Inflammatory macrophage (primary cell): Measurements from ENCODE around the gene HOXD9.

ENCODE experiments used
- DNase-seq, 2 donors: peaks; one replicate each; pipeline ENCODE4 v3.0.0-alpha.2; 2020 to 2022

The HOXD9 gene

GRCh38 chr2:176126929-176127773 lies 4.6 kb downstream of the HOXD9 start:
- peak; percentile 58 to 61 for DNase-seq

- DNase-seq: no peak
Measured at GRCh38 chr2:176127774-176128072, 5.2 kb downstream of the HOXD9 start.

- no peak for DNase-seq
Measured at GRCh38 chr2:176128172-176128981, 5.9 kb downstream of the HOXD9 start.

GRCh38 chr2:176128982-176129796 lies 6.7 kb downstream of the HOXD9 start, which contains the start of gene HOXD8:
Gene HOXD8 (plus strand): TSS chr2:176129705. CDS start chr2:176130367, 662 bp downstream.
- no peak for DNase-seq

- DNase-seq: no peak
Measured at GRCh38 chr2:176129813-176130146, 7.3 kb downstream of the HOXD9 start.

- DNase-seq: peak in 1 of 2 donors; percentile 12
Measured at GRCh38 chr2:176130147-176130956, 7.8 kb downstream of the HOXD9 start.

- DNase-seq: no peak
Measured at GRCh38 chr2:176130957-176131847, 8.7 kb downstream of the HOXD9 start.

GRCh38 chr2:176131848-176132158 lies 9.3 kb downstream of the HOXD9 start:
- no peak for DNase-seq

GRCh38 chr2:176132205-176133171 lies 10.0 kb downstream of the HOXD9 start:
- peak in 1 of 2 donors; percentile 22 for DNase-seq

GRCh38 chr2:176133389-176133788 lies 10.9 kb downstream of the HOXD9 start:
- DNase-seq: no peak

- no peak for DNase-seq
Measured at GRCh38 chr2:176134035-176134434, 11.5 kb downstream of the HOXD9 start.

- DNase-seq: no peak
Measured at GRCh38 chr2:176135035-176135440, 12.5 kb downstream of the HOXD9 start.

GRCh38 chr2:176136374-176137251 lies 14.1 kb downstream of the HOXD9 start:
- DNase-seq: no peak

- DNase-seq: no peak
Measured at GRCh38 chr2:176137252-176137580, 14.7 kb downstream of the HOXD9 start.

- no peak for DNase-seq
Measured at GRCh38 chr2:176137906-176138305, 15.4 kb downstream of the HOXD9 start.

GRCh38 chr2:176138526-176138922 lies 16.0 kb downstream of the HOXD9 start:
- no peak for DNase-seq

- DNase-seq: no peak
Measured at GRCh38 chr2:176138923-176139660, 16.6 kb downstream of the HOXD9 start.
